DOHH2 (cell line): ENCODE data around the gene RAB40B.

Experiments used
- H3F3A ChIP-seq: fragments of 200-600 bp; sonication (generic), shearing (Covaris generic); 2 replicates; pipeline ENCODE4 v1.6.0; 2016; ENCODE audit warnings: antibody characterized with exemption, mild to moderate bottlenecking; ENCODE audit not compliant: control insufficient read depth, insufficient read depth
- H3K27ac ChIP-seq: fragments of 200-600 bp; sonication (generic); 2 replicates; pipeline ENCODE4 v1.5.1; 2014; ENCODE audit warnings: low read depth, mild to moderate bottlenecking, low read length, moderate library complexity
- H3K27me3 ChIP-seq: fragments of 200-600 bp; sonication (generic); 2 replicates; pipeline ENCODE4 v1.6.1; 2014; ENCODE audit warnings: mild to moderate bottlenecking, low read length, mixed read lengths; ENCODE audit not compliant: control insufficient read depth
- H3K36me3 ChIP-seq: fragments of 200-600 bp; sonication (generic); 2 replicates; pipeline ENCODE4 v1.6.1; 2014; ENCODE audit warnings: mild to moderate bottlenecking, low read length, moderate library complexity, mixed read lengths; ENCODE audit not compliant: control insufficient read depth
- H3K4me1 ChIP-seq: fragments of 200-600 bp; sonication (generic); 2 replicates; pipeline ENCODE4 v1.6.1; 2014; ENCODE audit warnings: mild to moderate bottlenecking, low read length, mixed read lengths; ENCODE audit not compliant: control insufficient read depth
- H3K4me2 ChIP-seq: fragments of 200-600 bp; sonication (generic); 2 replicates; pipeline ENCODE4 v1.6.0; 2014; ENCODE audit warnings: mild to moderate bottlenecking, low read length, moderate library complexity
- H3K4me3 ChIP-seq: fragments of 200-600 bp; sonication (generic); 2 replicates; pipeline ENCODE4 v1.5.1; 2014; ENCODE audit warnings: mild to moderate bottlenecking, low read length, mixed read lengths
- H3K79me2 ChIP-seq: fragments of 200-600 bp; sonication (generic); 2 replicates; pipeline ENCODE4 v1.6.1; 2014; ENCODE audit warnings: mild to moderate bottlenecking, low read length, mixed read lengths; ENCODE audit not compliant: control insufficient read depth
- H3K9me2 ChIP-seq: fragments of 200-600 bp; sonication (generic); replicated peaks from 2 replicates; pipeline ENCODE4 v1.6.1; 2014; ENCODE audit warnings: mild to moderate bottlenecking, low read length, mixed read lengths; ENCODE audit not compliant: control insufficient read depth
- H3K9me3 ChIP-seq: fragments of 200-600 bp; sonication (generic); 2 replicates; pipeline ENCODE4 v1.6.1; 2014; ENCODE audit warnings: antibody characterized with exemption, low read length, mixed read lengths; ENCODE audit not compliant: control insufficient read depth, insufficient read depth
- H4K20me1 ChIP-seq: fragments of 200-600 bp; sonication (generic); 2 replicates; pipeline ENCODE4 v1.6.0; 2014; ENCODE audit warnings: low read depth, mild to moderate bottlenecking, antibody characterized with exemption, low read length, moderate library complexity; ENCODE audit not compliant: control insufficient read depth, insufficient read depth
- CTCF ChIP-seq: fragments of 200-600 bp; sonication (generic); IDR thresholded peaks from one replicate; pipeline ENCODE4 v1.5.1; 2014; ENCODE audit warnings: antibody characterized with exemption, mild to moderate bottlenecking, low read depth, low read length; ENCODE audit not compliant: poor library complexity, severe bottlenecking
- EZH2phosphoT487 ChIP-seq: fragments of 200-600 bp; sonication (generic); IDR thresholded peaks from 2 replicates; pipeline ENCODE4 v1.6.1; 2017; ENCODE audit warnings: borderline replicate concordance, mild to moderate bottlenecking, antibody characterized with exemption, low read length, moderate library complexity, mixed read lengths

Gene RAB40B

GRCh38 chr17:82677353-82677925, 21.1 kb downstream of the RAB40B start:
- Histone ChIP-seq H3K4me1 (peaks cover 11% of the 10 kb centered on the region), H3K79me2 (no peaks in the 10 kb centered on the region), H3K27ac (no peak overlapping the region), H3K9me3 (no peaks in the 10 kb centered on the region; the same call in 1 of the 2 replicates), H3F3A (peaks cover 6% of the 10 kb centered on the region; the same call in 1 of the 2 replicates), H4K20me1 (no peaks in the 10 kb centered on the region), H3K4me2 (no peak overlapping the region), H3K36me3 (peaks cover 9% of the 10 kb centered on the region), H3K27me3 (peaks cover 6% of the 10 kb centered on the region; the same call in 1 of the 2 replicates), H3K4me3 (no peak overlapping the region), H3K9me2 (no peaks in the 10 kb centered on the region)
- TF ChIP-seq CTCF (no peak), EZH2phosphoT487 (no peak)

GRCh38 chr17:82675476-82676245, 22.8 kb downstream of the RAB40B start:
- Histone ChIP-seq H3K9me3 (peaks cover 4% of the 10 kb centered on the region; the same call in 1 of the 2 replicates), H3K36me3 (peaks cover 9% of the 10 kb centered on the region), H3K4me3 (no peak overlapping the region), H3K9me2 (no peaks in the 10 kb centered on the region), H3K27me3 (peaks cover 6% of the 10 kb centered on the region; the same call in 1 of the 2 replicates), H3F3A (peaks cover 6% of the 10 kb centered on the region; the same call in 1 of the 2 replicates), H3K4me1 (peaks cover 11% of the 10 kb centered on the region), H3K4me2 (no peak overlapping the region), H3K27ac (no peak overlapping the region), H4K20me1 (no peaks in the 10 kb centered on the region), H3K79me2 (no peaks in the 10 kb centered on the region)
- TF ChIP-seq CTCF (no peak), EZH2phosphoT487 (no peak)

- Histone ChIP-seq H3K36me3 (peaks cover 9% of the 10 kb centered on the region), H3K9me3 (peaks cover 4% of the 10 kb centered on the region; the same call in 1 of the 2 replicates), H3K9me2 (no peaks in the 10 kb centered on the region), H3K4me2 (no peak overlapping the region), H4K20me1 (no peaks in the 10 kb centered on the region), H3F3A (peaks cover 6% of the 10 kb centered on the region; the same call in 1 of the 2 replicates), H3K27me3 (peaks cover 6% of the 10 kb centered on the region; the same call in 1 of the 2 replicates), H3K27ac (no peak overlapping the region), H3K4me1 (peaks cover 11% of the 10 kb centered on the region), H3K79me2 (no peaks in the 10 kb centered on the region), H3K4me3 (no peak overlapping the region)
- no peak for TF ChIP-seq CTCF
Observed at GRCh38 chr17:82674656-82675475, 23.6 kb downstream of the RAB40B start.
